Tongue (tissue), 2 donors: ENCODE measurements around the gene UBE2J2. TPM values are rescaled to one million over a fixed set of nuclear protein-coding genes. Genes with fewer than 3 reads are reported as not detected.

Source experiments
- DNase-seq: peaks from one replicate; pipeline ENCODE4 v3.0.0-alpha.2; 2015
- total RNA-seq: library from RNA; depleted of rRNA; stranded (reverse); fragments of >200 nt; gene quantifications from one replicate; pipeline ENCODE4 v1.2.3, GENCODE V29; 2014

Gene UBE2J2
- total RNA-seq, 1 donor from 2014 or later, result 34.6 TPM

GRCh38 chr1:1280782-1281481, 7.3 kb upstream of the UBE2J2 start:
- DNase-seq, result no peak

GRCh38 chr1:1279028-1279427, 5.4 kb upstream of the UBE2J2 start:
- DNase-seq, result no peak

GRCh38 chr1:1278620-1279019, 5.0 kb upstream of the UBE2J2 start:
- DNase-seq, result no peak

- DNase-seq, result no peak
These were observed 2.2 kb upstream of the UBE2J2 start for GRCh38 chr1:1275836-1276235.

- DNase-seq, result no peak
These were observed 1.3 kb upstream of the UBE2J2 start for GRCh38 chr1:1274931-1275431.

GRCh38 chr1:1274299-1274930, 761 bp upstream of the UBE2J2 start:
- DNase-seq, result no peak

- DNase-seq, result no peak
These were observed 494 bp downstream of the UBE2J2 start for GRCh38 chr1:1273209-1273511.

GRCh38 chr1:1272341-1273208, 1.1 kb downstream of the UBE2J2 start:
- DNase-seq, result no peak

- DNase-seq, result no peak
These were observed 2.8 kb downstream of the UBE2J2 start for GRCh38 chr1:1270813-1271212.

- DNase-seq, result no peak
These were observed 5.4 kb downstream of the UBE2J2 start for GRCh38 chr1:1268284-1268682.

GRCh38 chr1:1267488-1268283, 6.0 kb downstream of the UBE2J2 start:
- DNase-seq, result no peak

- no peak for DNase-seq
These were observed 8.8 kb downstream of the UBE2J2 start for GRCh38 chr1:1264868-1265272.

GRCh38 chr1:1264026-1264425, 9.6 kb downstream of the UBE2J2 start:
- no peak for DNase-seq

- DNase-seq, result no peak
These were observed 10.9 kb downstream of the UBE2J2 start for GRCh38 chr1:1262758-1263157.

GRCh38 chr1:1262071-1262470, 11.6 kb downstream of the UBE2J2 start:
- DNase-seq, result no peak

GRCh38 chr1:1260843-1261560, 12.7 kb downstream of the UBE2J2 start:
- DNase-seq, result no peak

- DNase-seq, result no peak
These were observed 13.6 kb downstream of the UBE2J2 start for GRCh38 chr1:1259951-1260600.

GRCh38 chr1:1259540-1259939, 14.1 kb downstream of the UBE2J2 start:
- DNase-seq, result no peak

- no peak for DNase-seq
These were observed 14.6 kb downstream of the UBE2J2 start for GRCh38 chr1:1259119-1259488.

GRCh38 chr1:1256956-1257871, 16.4 kb downstream of the UBE2J2 start:
- no peak for DNase-seq
